GM12801 (cell line): ENCODE measurements around the gene DAAM2.

ENCODE experiments used
- TF ChIP-seq, protein P1 (sequence below): IDR thresholded peaks from one replicate; pipeline ENCODE4 v1.5.1; 2011; ENCODE audit warnings: control low read depth; ENCODE audit not compliant: insufficient read length; ENCODE audit errors: extremely low read depth

Gene DAAM2

DNA sequence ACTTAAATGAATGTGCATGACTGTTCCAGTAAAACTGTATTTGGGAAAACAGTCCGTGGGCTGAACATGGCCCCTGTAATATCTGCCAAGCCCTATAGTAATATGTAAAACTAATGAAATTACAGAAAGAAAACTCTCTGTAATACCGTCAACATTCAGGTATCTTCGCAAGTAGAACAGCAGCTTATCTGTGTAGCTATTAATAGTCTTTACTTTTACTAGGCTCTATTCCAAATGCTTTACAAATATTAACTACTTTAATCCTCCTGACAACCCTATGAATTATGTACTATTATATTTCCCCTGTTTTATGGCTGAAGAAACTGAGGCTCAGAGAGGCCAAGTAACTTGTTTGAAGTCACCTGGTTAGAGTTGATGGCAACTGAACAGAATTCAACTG is 57.1 kb downstream of the DAAM2 start:
- TF ChIP-seq, protein P1, sequence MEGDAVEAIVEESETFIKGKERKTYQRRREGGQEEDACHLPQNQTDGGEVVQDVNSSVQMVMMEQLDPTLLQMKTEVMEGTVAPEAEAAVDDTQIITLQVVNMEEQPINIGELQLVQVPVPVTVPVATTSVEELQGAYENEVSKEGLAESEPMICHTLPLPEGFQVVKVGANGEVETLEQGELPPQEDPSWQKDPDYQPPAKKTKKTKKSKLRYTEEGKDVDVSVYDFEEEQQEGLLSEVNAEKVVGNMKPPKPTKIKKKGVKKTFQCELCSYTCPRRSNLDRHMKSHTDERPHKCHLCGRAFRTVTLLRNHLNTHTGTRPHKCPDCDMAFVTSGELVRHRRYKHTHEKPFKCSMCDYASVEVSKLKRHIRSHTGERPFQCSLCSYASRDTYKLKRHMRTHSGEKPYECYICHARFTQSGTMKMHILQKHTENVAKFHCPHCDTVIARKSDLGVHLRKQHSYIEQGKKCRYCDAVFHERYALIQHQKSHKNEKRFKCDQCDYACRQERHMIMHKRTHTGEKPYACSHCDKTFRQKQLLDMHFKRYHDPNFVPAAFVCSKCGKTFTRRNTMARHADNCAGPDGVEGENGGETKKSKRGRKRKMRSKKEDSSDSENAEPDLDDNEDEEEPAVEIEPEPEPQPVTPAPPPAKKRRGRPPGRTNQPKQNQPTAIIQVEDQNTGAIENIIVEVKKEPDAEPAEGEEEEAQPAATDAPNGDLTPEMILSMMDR, result no peak

DNA sequence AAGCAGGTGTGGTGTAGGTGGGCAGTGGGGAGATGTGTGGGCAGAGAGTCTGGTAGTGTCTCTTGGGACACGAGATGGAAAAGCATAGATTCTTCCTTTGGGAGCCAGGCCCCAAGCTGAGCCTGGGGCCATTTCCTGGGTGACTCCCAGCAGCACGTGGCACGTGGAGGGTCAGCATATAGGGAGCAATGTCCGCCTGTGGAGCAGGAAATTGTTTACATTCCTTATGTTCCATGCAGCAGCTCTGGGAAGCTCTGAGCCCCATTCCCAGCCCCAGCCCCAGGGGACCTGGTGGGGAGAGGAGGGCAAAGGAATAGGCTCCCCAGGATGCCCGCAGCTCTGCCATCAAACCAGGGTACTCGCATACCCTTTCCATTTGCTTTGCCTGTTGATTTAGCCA is 57.6 kb downstream of the DAAM2 start:
- TF ChIP-seq, protein P1, result no peak

DNA sequence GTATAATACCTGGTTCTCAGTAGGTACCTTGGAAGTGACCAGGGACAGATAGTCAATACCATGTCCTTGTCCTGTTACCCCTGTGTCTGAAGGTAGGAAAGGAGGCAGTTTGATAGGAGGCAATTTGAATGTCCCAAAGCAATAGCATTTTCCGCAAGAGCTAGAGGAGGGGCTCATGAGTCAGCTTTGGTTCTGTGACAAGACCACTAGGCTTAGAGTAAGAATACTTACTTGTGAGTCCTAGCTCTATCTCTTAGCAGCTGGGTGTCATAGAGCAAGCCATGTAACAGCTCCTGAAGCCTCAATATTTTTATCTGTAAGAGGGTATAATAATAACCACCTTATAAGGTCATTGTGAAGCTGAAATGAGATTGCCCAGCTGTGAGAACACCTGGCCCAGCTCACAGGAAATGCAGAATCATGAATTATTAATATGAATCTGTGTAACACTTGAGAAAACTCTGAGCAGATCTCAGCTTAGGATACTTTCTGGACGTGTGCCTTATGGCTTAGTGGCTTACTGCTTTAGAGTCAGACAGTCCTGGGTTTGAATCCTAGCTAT is 58.6 kb downstream of the DAAM2 start:
- TF ChIP-seq, protein P1, result no peak

DNA sequence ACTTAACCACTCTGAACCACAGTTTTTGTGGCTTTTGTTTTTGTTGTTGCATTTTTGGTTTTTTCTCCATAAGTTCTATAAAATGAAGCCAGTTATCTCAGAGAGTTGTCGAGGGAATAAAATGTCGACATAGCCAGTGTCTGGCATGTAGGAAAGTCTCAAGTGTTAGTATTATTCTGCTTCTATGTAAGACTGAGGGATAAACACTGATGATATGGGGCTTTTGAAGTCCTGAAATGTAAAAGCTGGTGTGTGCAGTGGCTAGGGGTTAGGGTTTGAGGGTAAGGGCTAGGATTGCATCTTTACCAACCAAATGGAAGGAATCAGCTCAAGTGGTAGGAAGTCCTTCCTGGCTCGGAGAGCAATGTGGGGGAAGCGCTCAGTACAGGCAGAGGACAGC is 59.2 kb downstream of the DAAM2 start:
- TF ChIP-seq, protein P1, result no peak

DNA sequence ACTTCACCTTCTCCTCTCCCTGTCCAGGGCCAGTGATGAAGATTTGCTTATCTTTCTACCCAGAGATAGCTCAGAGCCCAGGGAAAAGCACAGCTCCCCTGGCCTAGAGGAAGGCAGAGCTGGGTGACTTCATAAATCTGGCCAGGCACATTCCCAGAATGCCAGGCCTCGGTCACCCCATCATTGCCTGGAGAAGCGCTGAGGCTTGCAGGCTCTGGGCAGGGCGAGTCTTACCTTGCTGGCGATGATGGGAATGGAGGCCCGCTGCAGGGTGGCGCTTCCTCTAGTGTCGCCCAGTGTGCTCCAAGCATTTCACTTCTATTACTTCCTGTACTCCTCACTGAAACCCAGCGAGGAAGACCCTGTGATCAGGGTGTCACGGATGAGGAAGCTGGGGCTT is 60.1 kb downstream of the DAAM2 start:
- TF ChIP-seq, protein P1, result no peak

DNA sequence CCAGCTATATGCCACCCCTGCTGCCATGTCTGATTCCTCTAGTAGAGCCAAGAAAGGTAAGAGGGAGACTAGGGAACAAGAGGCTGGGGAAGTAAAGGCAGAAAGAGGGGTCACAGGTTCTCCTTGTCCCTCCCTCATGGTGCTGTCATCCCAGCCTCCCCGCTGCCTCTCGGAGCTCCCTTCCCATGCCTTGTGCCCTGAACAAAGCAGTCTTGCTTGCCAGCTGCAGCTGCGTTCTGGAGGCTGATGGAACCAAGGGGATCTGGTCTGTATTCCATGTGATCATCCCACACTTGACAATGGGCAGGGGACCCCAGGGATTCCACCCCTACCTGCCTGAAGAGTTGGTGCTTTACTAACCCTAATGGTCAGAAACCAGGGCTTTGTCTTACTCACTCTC is 61.4 kb downstream of the DAAM2 start:
- TF ChIP-seq, protein P1, result no peak

DNA sequence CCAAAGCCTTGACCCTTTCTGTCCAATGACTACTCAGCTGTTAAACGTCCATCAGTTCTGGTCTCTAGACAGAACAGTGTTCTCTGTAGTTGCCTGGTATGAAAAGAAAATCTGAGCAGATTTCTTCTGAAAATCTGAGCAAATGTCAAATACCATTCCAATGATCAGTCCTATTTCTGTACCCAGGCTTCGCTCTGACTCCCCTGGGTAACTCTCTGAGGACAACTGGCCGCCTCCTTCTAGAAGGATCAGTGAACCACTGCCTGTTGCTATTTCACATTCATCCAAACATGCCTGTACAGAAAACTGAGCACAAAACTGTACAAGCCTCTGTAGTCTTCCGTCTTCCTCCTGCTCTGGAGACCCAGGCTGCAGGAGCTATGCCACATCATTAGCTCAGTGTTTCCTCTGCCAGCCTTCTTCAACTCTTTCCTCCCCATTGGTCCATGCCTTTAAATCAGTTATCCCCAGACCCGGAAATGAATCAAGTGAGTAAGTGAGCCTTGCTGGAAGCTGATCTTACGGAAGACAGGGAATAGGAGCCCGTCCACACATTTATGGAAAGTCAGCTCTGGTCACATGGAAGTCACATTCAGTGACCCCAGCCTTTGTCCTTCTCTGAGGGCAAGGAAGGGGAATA is 63.3 kb downstream of the DAAM2 start:
- TF ChIP-seq, protein P1, result no peak
